Panc1 (cell line): Measurements from ENCODE around the gene RER1. TPM values are rescaled to one million over a fixed set of nuclear protein-coding genes. Genes with fewer than 3 reads are reported as not detected.

Experiments used
- ATAC-seq: fragments of 200-7000 bp; cut with Tn5 transposase; 2 replicates; pipeline ENCODE4 v1.9.1; 2020; ENCODE audit warnings: mild to moderate bottlenecking, moderate library complexity
- BruUV-seq: library from RNA; stranded (reverse); fragments of 400-500 nt; replicated peaks from 2 replicates; lab custom pipeline; 2021; lab: Mats Ljungman, UMichigan
- CTCF ChIA-PET: fragments of 300-600 bp; sonication (Branson Sonifier 250); formaldehyde crosslinking; loops from one replicate; lab custom pipeline; 2022; ENCODE audit warnings: antibody characterized with exemption; lab: Charles Lee
- POLR2A ChIA-PET: fragments of 300-600 bp; sonication (Branson Sonifier 250); formaldehyde crosslinking; loops from one replicate; lab custom pipeline; 2022; ENCODE audit warnings: antibody characterized with exemption; lab: Charles Lee
- DNase-seq: peaks from one replicate; pipeline ENCODE4 v3.0.0-alpha.2; 2010; ENCODE audit warnings: low read depth, low spot score
- H3K27ac ChIP-seq: 2 replicates; pipeline ENCODE4 v1.5.1; 2011; ENCODE audit warnings: mild to moderate bottlenecking, low read length, inconsistent platforms
- H3K27me3 ChIP-seq: fragments of 200-500 bp; sonication (Bioruptor generic); 2 replicates; pipeline ENCODE4 v1.6.0; 2014; ENCODE audit warnings: low read length, inconsistent platforms; ENCODE audit not compliant: control insufficient read depth, insufficient read depth
- H3K36me3 ChIP-seq: fragments of 200-500 bp; sonication (Bioruptor generic); 2 replicates; pipeline ENCODE4 v1.5.1; 2014; ENCODE audit warnings: inconsistent platforms, mild to moderate bottlenecking, low read length, moderate library complexity; ENCODE audit not compliant: control insufficient read depth, insufficient read depth
- H3K4me1 ChIP-seq: 2 replicates; pipeline ENCODE4 v1.5.1; 2011; ENCODE audit warnings: inconsistent platforms, mild to moderate bottlenecking, low read length, moderate library complexity; ENCODE audit not compliant: control insufficient read depth, insufficient read depth
- H3K4me3 ChIP-seq, 2 experiments: 2 replicates each; pipeline ENCODE4 v1.5.1; 2011 to 2012; ENCODE audit warnings: low read depth in 2 of 2, low read length in 2 of 2, mild to moderate bottlenecking in 2 of 2, inconsistent platforms in 1 of 2, moderate library complexity in 1 of 2
- H3K9me3 ChIP-seq: fragments of 200-500 bp; sonication (Bioruptor generic); 2 replicates; pipeline ENCODE4 v1.5.1; 2014; ENCODE audit warnings: low read depth, mild to moderate bottlenecking, inconsistent platforms, low read length, moderate library complexity; ENCODE audit not compliant: control insufficient read depth, insufficient read depth
- CTCF ChIP-seq: fragments of 450-650 bp; IDR thresholded peaks from 2 replicates; pipeline ENCODE4 v1.5.1; 2017; ENCODE audit warnings: mild to moderate bottlenecking
- POLR2AphosphoS5 ChIP-seq: IDR thresholded peaks from 2 replicates; pipeline ENCODE4 v1.6.1; 2012; ENCODE audit warnings: mild to moderate bottlenecking, low read depth, low read length, moderate library complexity
- SIN3A ChIP-seq: IDR thresholded peaks from 2 replicates; pipeline ENCODE4 v1.6.1; 2012; ENCODE audit warnings: low read depth, mild to moderate bottlenecking, low read length, moderate library complexity, borderline replicate concordance; ENCODE audit not compliant: insufficient read depth
- TCF7L2 ChIP-seq: IDR thresholded peaks from 2 replicates; pipeline ENCODE4 v1.6.1; 2011; ENCODE audit warnings: mild to moderate bottlenecking, low read depth, low read length, inconsistent platforms
- in situ Hi-C: cut with HindIII; loops from 2 replicates; pipeline ENCODE4 v1.10.0; 2016; ENCODE audit warnings: low sequenced_read_pairs, low pct_unique_long_range_greater_than_20kb
- intact Hi-C: fragments of 100-400 bp; cut with micrococcal nuclease; formaldehyde crosslinking; loops from one replicate; pipeline ENCODE4 v1.10.0; 2022; ENCODE audit not compliant: unreplicated experiment
- total RNA-seq: library from RNA; stranded (reverse); gene quantifications from one replicate; pipeline ENCODE4 v1.2.1, GENCODE V29; 2021; ENCODE audit not compliant: unreplicated experiment
- TF ChIP-seq, protein P1 (sequence below), 2 experiments: IDR thresholded peaks; 2 replicates each; pipeline ENCODE4 v1.6.1; 2011 to 2012; ENCODE audit warnings: low read depth in 2 of 2, control low read depth in 1 of 2, low read length in 1 of 2, mild to moderate bottlenecking in 1 of 2, moderate library complexity in 1 of 2; ENCODE audit not compliant: insufficient read depth in 1 of 2

The RER1 gene
- total RNA-seq, 1 experiment from 2014 or later: 235 TPM

- H3K36me3 ChIP-seq: no peaks in the 10 kb centered on the region
- ChIA-PET CTCF (interaction anchor here (0.7 to 1.7 kb wide), 2 partner anchors 15 to 364 kb away, joined by 6 to 8 read pairs; no protein-coding TSS in a partner anchor), POLR2A (no interaction called here)
- ATAC-seq: no peak
- H3K4me3 ChIP-seq: no peak overlapping the region
- no peaks in the 10 kb centered on the region for H3K27me3 ChIP-seq
- peaks cover 33% of the 10 kb centered on the region for H3K4me1 ChIP-seq
- peak overlapping the region; percentile 59; the same call in 1 of the 2 replicates for H3K27ac ChIP-seq
- TF ChIP-seq POLR2AphosphoS5: no peak
- no peak for TF ChIP-seq TCF7L2
- TF ChIP-seq, protein P1, sequence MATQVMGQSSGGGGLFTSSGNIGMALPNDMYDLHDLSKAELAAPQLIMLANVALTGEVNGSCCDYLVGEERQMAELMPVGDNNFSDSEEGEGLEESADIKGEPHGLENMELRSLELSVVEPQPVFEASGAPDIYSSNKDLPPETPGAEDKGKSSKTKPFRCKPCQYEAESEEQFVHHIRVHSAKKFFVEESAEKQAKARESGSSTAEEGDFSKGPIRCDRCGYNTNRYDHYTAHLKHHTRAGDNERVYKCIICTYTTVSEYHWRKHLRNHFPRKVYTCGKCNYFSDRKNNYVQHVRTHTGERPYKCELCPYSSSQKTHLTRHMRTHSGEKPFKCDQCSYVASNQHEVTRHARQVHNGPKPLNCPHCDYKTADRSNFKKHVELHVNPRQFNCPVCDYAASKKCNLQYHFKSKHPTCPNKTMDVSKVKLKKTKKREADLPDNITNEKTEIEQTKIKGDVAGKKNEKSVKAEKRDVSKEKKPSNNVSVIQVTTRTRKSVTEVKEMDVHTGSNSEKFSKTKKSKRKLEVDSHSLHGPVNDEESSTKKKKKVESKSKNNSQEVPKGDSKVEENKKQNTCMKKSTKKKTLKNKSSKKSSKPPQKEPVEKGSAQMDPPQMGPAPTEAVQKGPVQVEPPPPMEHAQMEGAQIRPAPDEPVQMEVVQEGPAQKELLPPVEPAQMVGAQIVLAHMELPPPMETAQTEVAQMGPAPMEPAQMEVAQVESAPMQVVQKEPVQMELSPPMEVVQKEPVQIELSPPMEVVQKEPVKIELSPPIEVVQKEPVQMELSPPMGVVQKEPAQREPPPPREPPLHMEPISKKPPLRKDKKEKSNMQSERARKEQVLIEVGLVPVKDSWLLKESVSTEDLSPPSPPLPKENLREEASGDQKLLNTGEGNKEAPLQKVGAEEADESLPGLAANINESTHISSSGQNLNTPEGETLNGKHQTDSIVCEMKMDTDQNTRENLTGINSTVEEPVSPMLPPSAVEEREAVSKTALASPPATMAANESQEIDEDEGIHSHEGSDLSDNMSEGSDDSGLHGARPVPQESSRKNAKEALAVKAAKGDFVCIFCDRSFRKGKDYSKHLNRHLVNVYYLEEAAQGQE (IDR thresholded peaks at IDR 0.05; ENCODE audit: insufficient read depth in 1 of 2, low read depth in 2 of 2, low read length in 1 of 2): no peak
- no peak for TF ChIP-seq SIN3A
- TF ChIP-seq CTCF: no peak
- intact Hi-C loops: loop anchor here (10.0 kb wide), 1 partner anchor 59 kb away; the partner anchor contains the start of gene PLCH2
- DNase-seq: no peak
- no TSS peak for BruUV-seq
- in situ Hi-C loops: no loop called here
- no peaks in the 10 kb centered on the region for H3K9me3 ChIP-seq
These were observed 23.7 kb downstream of the RER1 start for GRCh38 chr1:2415337-2415736.

GRCh38 chr1:2415801-2416208 is 24.2 kb downstream of the RER1 start:
- peaks cover 33% of the 10 kb centered on the region for H3K4me1 ChIP-seq
- DNase-seq: no peak
- H3K9me3 ChIP-seq: no peaks in the 10 kb centered on the region
- ChIA-PET POLR2A (no interaction called here), CTCF (interaction anchor here (1.7 kb wide), 1 partner anchor 14 kb away, joined by 8 read pairs; no protein-coding TSS in a partner anchor)
- intact Hi-C loops: loop anchor here (10.0 kb wide), 1 partner anchor 59 kb away; the partner anchor contains the start of gene PLCH2
- TF ChIP-seq POLR2AphosphoS5 (no peak), SIN3A (no peak), TCF7L2 (no peak), CTCF (no peak)
- TF ChIP-seq, protein P1 (IDR thresholded peaks at IDR 0.05; ENCODE audit: insufficient read depth in 1 of 2, low read depth in 2 of 2, low read length in 1 of 2): no peak
- in situ Hi-C loops: no loop called here
- H3K36me3 ChIP-seq: no peaks in the 10 kb centered on the region
- no peak overlapping the region for H3K4me3 ChIP-seq
- ATAC-seq: no peak
- H3K27ac ChIP-seq: 0 out of 2 replicates have a peak overlapping the region, but pooled peaks have one; percentile 7
- H3K27me3 ChIP-seq: no peaks in the 10 kb centered on the region
- no TSS peak for BruUV-seq
